Placental epithelial cell (primary cell): ENCODE measurements around the gene POLR1H. TPM values are rescaled to one million over a fixed set of nuclear protein-coding genes. Genes with fewer than 3 reads are reported as not detected.

Experiments
- small RNA-seq: library from RNA; depleted of rRNA; stranded (forward); fragments of <200 nt; gene quantifications from one replicate; pipeline ENCODE3, GENCODE V24; 2012
- total RNA-seq: library from RNA; depleted of rRNA; stranded (reverse); fragments of >200 nt; gene quantifications from 2 replicates; pipeline ENCODE4 v1.2.3, GENCODE V29; 2012

POLR1H gene, protein sequence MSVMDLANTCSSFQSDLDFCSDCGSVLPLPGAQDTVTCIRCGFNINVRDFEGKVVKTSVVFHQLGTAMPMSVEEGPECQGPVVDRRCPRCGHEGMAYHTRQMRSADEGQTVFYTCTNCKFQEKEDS
- total RNA-seq = 21.6 and 23.9 TPM in 2 replicates

DNA sequence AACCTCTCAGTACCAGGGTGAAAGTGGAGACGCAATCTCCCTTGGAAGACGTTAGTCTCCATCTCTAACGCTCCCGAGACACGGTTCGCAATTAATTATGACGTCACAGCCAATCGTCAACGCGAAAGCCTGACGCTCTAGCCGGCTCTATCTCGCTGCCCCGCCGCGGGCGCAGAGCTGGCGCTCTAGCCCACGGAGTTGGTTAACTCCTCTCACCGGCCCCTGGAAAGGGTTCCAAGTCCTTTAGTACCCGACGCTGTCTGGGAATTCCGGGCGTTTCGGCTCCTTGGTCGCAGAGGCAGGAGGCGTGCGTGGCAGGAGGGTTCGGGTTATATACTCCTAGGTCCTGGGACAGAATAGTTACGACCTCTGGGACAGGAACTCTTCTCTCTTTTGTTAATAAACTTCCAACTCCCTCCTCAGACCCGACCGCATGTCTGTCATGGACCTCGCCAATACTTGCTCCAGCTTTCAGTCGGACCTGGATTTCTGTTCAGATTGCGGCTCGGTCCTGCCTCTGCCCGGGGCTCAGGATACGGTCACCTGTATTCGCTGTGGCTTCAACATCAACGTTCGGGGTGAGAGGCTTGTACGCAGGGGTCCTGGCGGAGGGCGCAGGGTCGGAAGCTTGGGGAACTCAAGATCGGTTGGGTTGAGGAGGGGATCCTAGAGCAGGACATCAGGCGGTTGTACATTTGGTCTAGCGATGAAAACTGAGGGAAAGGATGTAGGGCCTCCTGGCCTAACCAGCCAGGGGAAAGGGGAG, at the start of gene POLR1H:
TSS of gene POLR1H (plus strand) at position 174 of the 766 bp plus-strand sequence. CDS start at position 434, 260 bp downstream.

DNA sequence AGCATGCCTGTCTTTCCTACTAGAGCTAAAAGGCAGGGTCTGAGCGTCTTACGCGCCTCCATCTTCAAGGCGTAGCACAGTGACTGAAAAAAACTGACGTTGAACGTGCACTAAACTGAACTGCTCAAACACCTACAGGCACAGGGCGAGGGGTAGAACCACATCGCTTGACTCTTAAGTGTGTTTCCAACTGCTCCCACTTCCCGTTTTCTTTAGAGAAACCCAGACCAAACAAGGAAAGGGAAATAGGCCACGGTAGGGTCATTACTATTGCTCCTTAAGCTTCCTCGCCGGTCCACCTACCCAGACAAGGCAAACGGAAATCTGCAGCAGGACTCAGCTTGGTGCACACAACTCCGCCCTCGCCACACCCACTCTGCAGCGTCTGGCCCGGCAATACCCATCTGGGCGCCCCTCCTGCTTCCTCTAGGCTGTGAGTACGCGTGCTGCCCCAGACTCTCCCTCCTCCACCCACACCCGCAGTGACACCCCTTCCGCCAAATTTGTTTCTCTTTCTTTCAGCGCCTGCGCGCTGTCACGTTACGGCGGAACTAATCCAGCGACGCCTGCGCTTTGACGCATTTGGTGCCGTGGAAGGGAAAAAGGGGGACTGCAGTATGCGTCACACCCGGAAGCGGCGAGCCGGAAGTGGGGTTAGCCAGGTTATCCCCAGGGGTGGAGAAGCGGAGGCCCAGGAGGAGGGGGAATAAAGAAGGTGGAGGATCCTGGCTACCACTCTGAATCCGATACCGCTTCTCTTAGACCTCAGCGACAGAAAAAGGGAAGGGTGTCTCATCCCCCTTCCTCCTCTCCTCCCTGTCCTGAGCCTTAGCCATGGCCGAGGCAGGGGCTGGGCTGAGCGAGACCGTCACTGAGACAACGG, 5.8 kb downstream of the POLR1H start, which contains the start of gene PPP1R11:
TSS of gene PPP1R11 (plus strand) at position 622 of the 883 bp plus-strand sequence. CDS start at position 835, 213 bp downstream.

DNA sequence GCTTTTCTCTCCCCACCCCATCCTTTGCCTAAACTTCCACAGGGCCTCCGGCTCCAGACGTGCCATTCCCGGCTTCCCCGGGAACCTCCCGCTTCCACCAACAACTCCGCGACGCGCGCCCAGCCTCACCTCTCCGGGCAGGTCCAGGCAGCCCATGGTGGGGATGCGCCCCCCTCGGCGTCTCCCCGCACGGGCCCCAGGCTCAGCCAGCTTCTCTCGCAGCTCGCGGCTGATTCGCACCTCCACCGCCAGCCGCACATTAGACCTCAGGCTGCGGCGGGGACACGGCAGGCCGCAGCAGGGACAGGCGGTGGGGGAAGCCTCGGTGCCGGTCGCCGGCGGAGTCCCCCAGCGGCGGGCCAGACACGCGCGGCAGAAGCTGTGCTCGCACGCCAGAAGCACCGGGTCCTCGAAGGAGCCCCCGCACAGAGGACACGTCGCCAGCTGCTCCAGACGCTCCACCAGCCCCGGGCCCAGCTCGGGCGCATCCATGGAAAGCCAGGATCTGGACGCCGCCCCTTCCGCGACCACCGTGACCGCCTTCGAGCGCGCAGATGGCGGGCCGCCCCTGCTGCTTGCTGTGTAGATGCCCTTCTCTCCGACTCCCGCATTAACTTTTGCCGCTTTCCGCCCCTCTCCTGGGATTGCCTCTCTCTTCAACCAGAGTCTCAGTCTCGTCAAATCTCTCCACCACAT, 14.2 kb downstream of the POLR1H start, which contains the start of gene RNF39:
TSS of gene RNF39 (minus strand) at position 676 of the 696 bp plus-strand sequence. CDS start at position 492, 184 bp downstream.

DNA sequence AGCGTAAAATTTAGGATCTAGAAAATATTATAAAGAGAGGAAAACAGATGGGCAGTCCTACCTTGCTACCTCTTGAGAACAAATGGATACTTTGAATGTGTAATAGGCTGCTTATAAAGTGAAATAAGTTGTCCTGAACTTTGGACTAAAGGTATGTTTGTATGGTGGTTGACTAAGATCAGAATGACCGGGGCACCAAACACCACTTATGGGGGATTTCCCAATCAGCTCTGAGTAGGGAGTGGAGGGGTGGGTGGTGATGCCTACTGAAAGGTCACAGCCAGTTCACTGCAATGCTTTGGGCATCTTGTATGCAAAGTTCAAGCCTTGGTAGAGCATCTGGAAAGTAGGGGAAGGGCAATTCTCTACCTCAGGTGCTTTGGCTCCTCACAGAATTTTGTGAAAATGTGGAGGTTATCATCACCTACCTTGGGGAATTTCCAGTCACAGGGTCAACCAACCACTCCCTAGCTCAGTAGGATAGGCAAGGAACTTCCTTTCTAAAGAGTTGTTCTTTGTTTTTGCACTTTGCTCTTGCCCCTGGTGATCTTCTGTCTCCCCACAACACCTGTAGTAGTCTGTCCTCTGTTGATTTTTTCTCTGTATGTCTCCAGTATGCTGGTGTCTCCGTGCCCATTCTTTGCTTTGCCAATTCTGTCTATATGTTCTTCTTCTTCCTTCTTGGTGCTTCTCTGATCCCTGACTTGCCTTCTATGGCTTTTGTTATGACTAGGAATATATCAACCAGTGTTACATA, 52.1 kb downstream of the POLR1H start, which contains the start of gene TRIM31:
TSS of gene TRIM31 (minus strand) at position 88 of the 757 bp plus-strand sequence. CDS start 285 bp downstream, outside the sequence.

Small RNA genes lying within 50 kb of the gene (small RNA-seq; reads per million reads assigned to genes)
- gene RF02218 (not detected), gene RF02219 (not detected), gene RF02220 (not detected)

Other genes with a start within 250 kb of the POLR1H start
- 1.8 and 4.7 TPM in 2 replicates for gene HLA-G, start 233.4 kb upstream of the POLR1H start, total RNA-seq
- gene HLA-A, start 118.7 kb upstream of the POLR1H start, total RNA-seq = 122 and 177 TPM in 2 replicates
- 31.4 and 49.2 TPM in 2 replicates for gene PPP1R11, start 5.9 kb downstream of the POLR1H start, total RNA-seq
- 0.65 and 1.2 TPM in 2 replicates for gene RNF39, start 14.5 kb downstream of the POLR1H start, total RNA-seq
- gene TRIM31, start 51.8 kb downstream of the POLR1H start, total RNA-seq = under 0.01 and 0.11 TPM in 2 replicates
- gene TRIM40, start 74.9 kb downstream of the POLR1H start, total RNA-seq = not detected in 2 replicates
- not detected in 2 replicates for gene TRIM10, start 99.9 kb downstream of the POLR1H start, total RNA-seq
- not detected in 2 replicates for gene TRIM15, start 102.3 kb downstream of the POLR1H start, total RNA-seq
- 36.1 and 48.0 TPM in 2 replicates for gene TRIM26, start 152.1 kb downstream of the POLR1H start, total RNA-seq